Activated CD8-positive, alpha-beta T cell treated with anti-CD3 and anti-CD28 coated beads for 36 hours (primary cell): Measurements from ENCODE around the gene TSN. TPM values are rescaled to one million over a fixed set of nuclear protein-coding genes. Genes with fewer than 3 reads are reported as not detected.
"Not testable (repeated sequence)": the region's sequence is repeated elsewhere in the genome, so short reads cannot be mapped to it uniquely, and the experiment has no call there.

Source experiments
- ATAC-seq: fragments of 200-7000 bp; cut with Tn5 transposase; one replicate; pipeline ENCODE4 v1.10.0; 2021; ENCODE audit warnings: mild to moderate bottlenecking, moderate library complexity
- CTCF ChIA-PET: fragments of 350-600 bp; sonication (Branson Sonifier 250); formaldehyde crosslinking; loops from one replicate; lab custom pipeline; 2021; ENCODE audit warnings: antibody characterized with exemption; lab: Charles Lee
- POLR2A ChIA-PET: fragments of 350-600 bp; sonication (Branson Sonifier 250); formaldehyde crosslinking; loops from one replicate; lab custom pipeline; 2021; ENCODE audit warnings: antibody characterized with exemption; lab: Charles Lee
- DNase-seq: peaks from one replicate; pipeline ENCODE4 v3.0.0-alpha.2; 2020
- H3K27ac Mint-ChIP-seq: one replicate; pipeline ENCODE4 v1.8.0; 2021; ENCODE audit warnings: mild to moderate bottlenecking, mixed read lengths
- H3K27me3 Mint-ChIP-seq: one replicate; pipeline ENCODE4 v1.8.0; 2021; ENCODE audit warnings: mixed read lengths
- H3K36me3 Mint-ChIP-seq: one replicate; pipeline ENCODE4 v1.8.0; 2021; ENCODE audit warnings: low read depth, mixed read lengths
- H3K4me1 Mint-ChIP-seq: one replicate; pipeline ENCODE4 v1.8.0; 2021; ENCODE audit warnings: low read depth, mixed read lengths
- H3K4me3 Mint-ChIP-seq: one replicate; pipeline ENCODE4 v1.8.0; 2021; ENCODE audit warnings: mild to moderate bottlenecking, moderate library complexity, mixed read lengths
- H3K9me3 Mint-ChIP-seq: one replicate; pipeline ENCODE4 v1.8.0; 2021; ENCODE audit warnings: mixed read lengths
- intact Hi-C: fragments of 100-400 bp; cut with micrococcal nuclease; formaldehyde crosslinking; loops from one replicate; pipeline ENCODE4 v1.10.0; 2022
- total RNA-seq, 2 experiments: library from RNA; stranded (reverse); gene quantifications; one replicate each; pipeline ENCODE4 v1.2.3, GENCODE V29; 2021
- TF ChIP-seq, protein P1 (sequence below): fragments of 200-600 bp; IDR thresholded peaks from one replicate; pipeline ENCODE4 v1.8.0; 2022; ENCODE audit warnings: antibody characterized with exemption, mild to moderate bottlenecking

TSN gene
- total RNA-seq, 2 experiments from 2014 or later, result 55.9 to 58.1 TPM

DNA sequence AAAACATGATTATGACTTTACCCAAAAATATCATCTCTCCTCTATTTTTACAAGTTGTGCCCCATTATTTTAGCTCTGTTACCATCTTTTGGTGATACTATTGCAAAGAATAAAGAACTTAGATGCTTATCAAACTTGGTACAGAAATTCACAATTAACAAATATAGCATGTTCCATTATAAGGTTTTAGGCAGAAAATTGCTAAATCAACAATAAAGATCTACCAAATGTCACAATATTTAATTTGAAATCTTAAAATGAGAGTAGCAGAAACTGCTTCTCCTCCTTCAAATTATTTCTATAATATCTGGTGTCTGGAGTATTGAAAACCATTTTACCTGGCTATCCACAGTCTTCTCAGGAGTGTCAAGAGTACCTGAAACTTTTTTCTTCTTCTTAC is 27.5 kb upstream of the TSN start:
- TF ChIP-seq, protein P1, sequence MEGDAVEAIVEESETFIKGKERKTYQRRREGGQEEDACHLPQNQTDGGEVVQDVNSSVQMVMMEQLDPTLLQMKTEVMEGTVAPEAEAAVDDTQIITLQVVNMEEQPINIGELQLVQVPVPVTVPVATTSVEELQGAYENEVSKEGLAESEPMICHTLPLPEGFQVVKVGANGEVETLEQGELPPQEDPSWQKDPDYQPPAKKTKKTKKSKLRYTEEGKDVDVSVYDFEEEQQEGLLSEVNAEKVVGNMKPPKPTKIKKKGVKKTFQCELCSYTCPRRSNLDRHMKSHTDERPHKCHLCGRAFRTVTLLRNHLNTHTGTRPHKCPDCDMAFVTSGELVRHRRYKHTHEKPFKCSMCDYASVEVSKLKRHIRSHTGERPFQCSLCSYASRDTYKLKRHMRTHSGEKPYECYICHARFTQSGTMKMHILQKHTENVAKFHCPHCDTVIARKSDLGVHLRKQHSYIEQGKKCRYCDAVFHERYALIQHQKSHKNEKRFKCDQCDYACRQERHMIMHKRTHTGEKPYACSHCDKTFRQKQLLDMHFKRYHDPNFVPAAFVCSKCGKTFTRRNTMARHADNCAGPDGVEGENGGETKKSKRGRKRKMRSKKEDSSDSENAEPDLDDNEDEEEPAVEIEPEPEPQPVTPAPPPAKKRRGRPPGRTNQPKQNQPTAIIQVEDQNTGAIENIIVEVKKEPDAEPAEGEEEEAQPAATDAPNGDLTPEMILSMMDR, result no peak
- peaks cover 47% of the 10 kb centered on the region for H3K36me3 Mint-ChIP-seq
- DNase-seq (no peak), ATAC-seq (no peak)
- intact Hi-C loops, result no loop called here
- peak overlapping the region; percentile 85 for H3K27ac Mint-ChIP-seq
- no peaks in the 10 kb centered on the region for H3K9me3 Mint-ChIP-seq
- H3K4me1 Mint-ChIP-seq, result peaks cover 34% of the 10 kb centered on the region
- ChIA-PET CTCF (interaction anchor here (0.6 to 2.7 kb wide), 3 partner anchors 10 to 132 kb away, joined by 3 to 7 read pairs (median 6); no protein-coding TSS in a partner anchor), POLR2A (interaction anchor here (1.8 kb wide), 1 partner anchor 8 kb away, joined by 7 read pairs; the partner anchor contains the start of gene NIFK)
- no peaks in the 10 kb centered on the region for H3K27me3 Mint-ChIP-seq
- no peak overlapping the region for H3K4me3 Mint-ChIP-seq

DNA sequence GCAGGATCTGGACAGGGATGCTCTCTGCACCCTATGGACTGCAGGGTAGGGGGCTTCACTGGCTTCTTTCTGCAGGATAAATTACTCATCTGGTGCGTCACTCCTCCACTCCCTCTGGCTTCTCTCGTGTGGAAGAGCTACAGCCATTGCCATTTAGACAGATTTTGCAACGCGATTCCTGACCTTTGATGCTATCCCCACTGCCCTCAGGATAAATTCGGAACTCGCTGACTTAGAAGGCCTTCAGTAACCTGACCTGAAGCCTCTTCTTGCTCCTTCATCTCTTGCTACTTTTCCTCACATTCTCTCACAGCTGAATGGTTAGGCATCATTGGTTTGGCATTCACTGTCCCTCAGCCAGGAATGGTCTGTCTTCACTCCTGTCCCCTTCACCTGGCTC is 24.1 kb upstream of the TSN start:
- ChIA-PET POLR2A (interaction anchor here (0.7 to 1.3 kb wide), 2 partner anchors 19 to 201 kb away, joined by 3 read pairs; partner anchors contain the start of gene RNU4ATAC), CTCF (interaction anchor here (1.5 kb wide), 1 partner anchor 155 kb away, joined by 3 read pairs; no protein-coding TSS in a partner anchor)
- H3K9me3 Mint-ChIP-seq, result no peaks in the 10 kb centered on the region
- H3K4me1 Mint-ChIP-seq, result peaks cover 44% of the 10 kb centered on the region
- no peak for ATAC-seq
- H3K27me3 Mint-ChIP-seq, result no peaks in the 10 kb centered on the region
- TF ChIP-seq, protein P1, result no peak
- H3K36me3 Mint-ChIP-seq, result peaks cover 69% of the 10 kb centered on the region
- no peak overlapping the region for H3K4me3 Mint-ChIP-seq
- intact Hi-C loops, result no loop called here
- peak overlapping the region; percentile 1 for H3K27ac Mint-ChIP-seq
- no peak for DNase-seq

GRCh38 chr2:121734544-121734943 is 20.9 kb upstream of the TSN start:
- H3K9me3 Mint-ChIP-seq, ATAC-seq, H3K27me3 Mint-ChIP-seq, intact Hi-C loops, DNase-seq: not testable (repeated sequence)
- ChIA-PET POLR2A (interaction anchor here (1.2 to 1.4 kb wide), 3 partner anchors 10 to 204 kb away, joined by 3 to 8 read pairs (median 5); partner anchors contain the start of genes CLASP1 and RNU4ATAC), CTCF (interaction anchor here (1.1 to 1.5 kb wide), 2 partner anchors 10 to 204 kb away, joined by 4 read pairs; partner anchors contain the start of gene RNU4ATAC)
- Mint-ChIP-seq H3K4me3 (peak overlapping the region; percentile 89), H3K4me1 (peaks cover 51% of the 10 kb centered on the region), H3K27ac (peak overlapping the region; percentile 11), H3K36me3 (peaks cover 52% of the 10 kb centered on the region)

- peaks cover 50% of the 10 kb centered on the region for H3K4me1 Mint-ChIP-seq
These were observed 19.9 kb upstream of the TSN start for GRCh38 chr2:121735518-121736074.

DNA sequence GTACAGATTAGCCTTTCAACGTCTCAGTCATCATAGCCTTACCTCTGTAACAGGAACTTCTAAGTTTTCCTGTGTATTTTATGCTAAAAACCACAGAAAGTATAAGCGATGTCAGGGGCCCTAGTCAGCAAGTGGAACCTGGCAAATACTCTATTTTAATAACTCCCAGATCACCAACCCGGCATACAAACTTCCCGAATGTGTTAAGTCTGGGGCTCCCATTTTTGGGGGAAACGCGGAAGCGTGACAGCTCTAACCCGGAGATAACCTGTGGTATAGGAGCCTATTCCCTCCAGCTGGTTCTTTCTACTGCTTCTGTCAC is 19.4 kb upstream of the TSN start:
- intact Hi-C loops, result loop anchor here (2.0 kb wide), 1 partner anchor 19 kb away; the partner anchor contains the start of gene TSN
- ChIA-PET POLR2A (interaction anchor here (0.9 to 3.6 kb wide), 8 partner anchors 9 to 213 kb away, joined by 3 to 36 read pairs (median 6); partner anchors contain the start of genes CLASP1 and RNU4ATAC), CTCF (interaction anchor here (1.2 to 1.5 kb wide), 3 partner anchors 85 to 334 kb away, joined by 3 to 4 read pairs (median 3); partner anchors contain the start of gene RNU4ATAC)
- TF ChIP-seq, protein P1, result no peak
- Mint-ChIP-seq H3K27ac (peak overlapping the region; percentile 97), H3K9me3 (no peaks in the 10 kb centered on the region), H3K4me1 (peaks cover 47% of the 10 kb centered on the region), H3K36me3 (peaks cover 40% of the 10 kb centered on the region), H3K4me3 (peak overlapping the region; percentile 89), H3K27me3 (no peaks in the 10 kb centered on the region)
- DNase-seq (no peak), ATAC-seq (no peak)

More at GRCh38 chr2:121735518-121736074, 19.9 kb upstream of the TSN start:
- H3K4me3 Mint-ChIP-seq, result peak overlapping the region; percentile 89
- TF ChIP-seq, protein P1, result peak; percentile 6
- DNase-seq (no peak), ATAC-seq (no peak)
- H3K27ac Mint-ChIP-seq, result peak overlapping the region; percentile 97
- intact Hi-C loops, result loop anchor here (2.0 kb wide), 1 partner anchor 19 kb away; the partner anchor contains the start of gene TSN
- ChIA-PET POLR2A (interaction anchor here (0.7 to 3.6 kb wide), 10 partner anchors 8 to 212 kb away, joined by 3 to 36 read pairs (median 6); partner anchors contain the start of genes CLASP1 and RNU4ATAC), CTCF (interaction anchor here (0.9 to 1.5 kb wide), 5 partner anchors 11 to 333 kb away, joined by 3 to 4 read pairs (median 3); partner anchors contain the start of gene RNU4ATAC)
- peaks cover 44% of the 10 kb centered on the region for H3K36me3 Mint-ChIP-seq
- H3K27me3 Mint-ChIP-seq, result no peaks in the 10 kb centered on the region
- H3K9me3 Mint-ChIP-seq, result no peaks in the 10 kb centered on the region
